ENCODE results near the gene NDUFAF2. TPM values are rescaled to one million over a fixed set of nuclear protein-coding genes. Genes with fewer than 3 reads are reported as not detected.
"Not testable (repeated sequence)": the region's sequence is repeated elsewhere in the genome, so short reads cannot be mapped to it uniquely, and the experiment has no call there.

NDUFAF2 gene
- total RNA-seq, 2 donors from 2014 or later, result 16.6 to 17.9 TPM

- intact Hi-C loops (cut with DNase I), result no loop called here
- no peak for DNase-seq (ENCODE audit: low spot score)
- TF ChIP-seq POLR2A (IDR thresholded peaks at IDR 0.05) (no peak), CTCF (IDR thresholded peaks at IDR 0.05) (no peak), POLR2AphosphoS5 (IDR thresholded peaks at IDR 0.05) (no peak)
- Histone ChIP-seq H3K27me3 (replicated peaks; ENCODE audit: insufficient read depth) (no peaks in the 10 kb centered on the region), H3K27ac (no peak overlapping the region), H3K9me3 (no peaks in the 10 kb centered on the region), H3K4me1 (replicated peaks) (no peaks in the 10 kb centered on the region), H3K36me3 (no peaks in the 10 kb centered on the region), H3K4me3 (no peak overlapping the region)
- 90% methylated on average over 2 of the region's 2 CpGs for WGBS
Observed at GRCh38 chr5:60980511-60980910, 35.5 kb downstream of the NDUFAF2 start.

- DNase-seq (ENCODE audit: low spot score); intact Hi-C loops (cut with DNase I); H3K27me3 ChIP-seq (replicated peaks; ENCODE audit: insufficient read depth); H3K27ac ChIP-seq; H3K36me3 ChIP-seq; H3K4me1 ChIP-seq (replicated peaks); H3K4me3 ChIP-seq; H3K9me3 ChIP-seq: not testable (repeated sequence)
- WGBS, result 94% methylated on average over 3 of the region's 3 CpGs
Observed at GRCh38 chr5:60982127-60982526, 37.1 kb downstream of the NDUFAF2 start.

DNA sequence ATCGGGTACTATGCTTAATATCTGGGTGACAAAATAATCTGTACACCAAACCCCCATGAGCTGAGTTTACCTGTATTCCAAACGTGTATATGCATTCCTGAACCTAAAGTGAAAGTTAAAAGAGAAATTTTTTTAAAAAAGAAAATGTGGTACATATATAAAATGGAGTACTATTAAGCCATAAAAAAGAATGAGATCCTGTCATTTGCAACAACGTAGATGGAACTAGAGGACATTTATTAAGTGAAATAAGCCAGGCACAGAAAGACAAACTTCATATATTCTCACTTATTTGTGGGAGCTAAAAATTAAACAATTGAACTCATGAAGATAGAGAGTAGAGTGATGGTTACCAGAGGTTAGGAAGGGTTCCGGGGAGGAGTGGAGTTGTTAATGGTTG, 44.8 kb downstream of the NDUFAF2 start:
- 87% methylated on average over 4 of the region's 4 CpGs for WGBS
- Histone ChIP-seq H3K27ac (no peak overlapping the region), H3K36me3 (no peaks in the 10 kb centered on the region), H3K4me3 (no peak overlapping the region), H3K4me1 (replicated peaks) (no peaks in the 10 kb centered on the region), H3K9me3 (no peaks in the 10 kb centered on the region), H3K27me3 (replicated peaks; ENCODE audit: insufficient read depth) (no peaks in the 10 kb centered on the region)
- intact Hi-C loops (cut with DNase I), result no loop called here
- no peak for DNase-seq (ENCODE audit: low spot score)
- TF ChIP-seq POLR2AphosphoS5 (IDR thresholded peaks at IDR 0.05) (no peak), CTCF (IDR thresholded peaks at IDR 0.05) (no peak), POLR2A (IDR thresholded peaks at IDR 0.05) (no peak)

GRCh38 chr5:60992871-60993270, 47.9 kb downstream of the NDUFAF2 start:
- no peak overlapping the region for H3K27ac ChIP-seq
- H3K36me3 ChIP-seq, result no peaks in the 10 kb centered on the region
- no peaks in the 10 kb centered on the region for H3K4me1 ChIP-seq (replicated peaks)
- TF ChIP-seq POLR2A (IDR thresholded peaks at IDR 0.05), result no peak
- no peak for TF ChIP-seq POLR2AphosphoS5 (IDR thresholded peaks at IDR 0.05)
- no peak for TF ChIP-seq CTCF (IDR thresholded peaks at IDR 0.05)
- H3K27me3 ChIP-seq (replicated peaks; ENCODE audit: insufficient read depth), result no peaks in the 10 kb centered on the region
- no peaks in the 10 kb centered on the region for H3K9me3 ChIP-seq
- H3K4me3 ChIP-seq, result no peak overlapping the region
- DNase-seq (ENCODE audit: low spot score), result no peak
- intact Hi-C loops (cut with DNase I), result no loop called here
- 96% methylated on average over 6 of the region's 6 CpGs for WGBS

- no peak for DNase-seq (ENCODE audit: low spot score)
- Histone ChIP-seq H3K4me3 (no peak overlapping the region), H3K4me1 (replicated peaks) (no peaks in the 10 kb centered on the region), H3K27me3 (replicated peaks; ENCODE audit: insufficient read depth) (no peaks in the 10 kb centered on the region), H3K36me3 (no peaks in the 10 kb centered on the region), H3K9me3 (no peaks in the 10 kb centered on the region), H3K27ac (no peak overlapping the region)
- intact Hi-C loops (cut with DNase I), result no loop called here
- WGBS, result 100% methylated on average over 2 of the region's 2 CpGs
- no peak for TF ChIP-seq POLR2A (IDR thresholded peaks at IDR 0.05)
- TF ChIP-seq POLR2AphosphoS5 (IDR thresholded peaks at IDR 0.05), result no peak
- TF ChIP-seq CTCF (IDR thresholded peaks at IDR 0.05), result no peak
Observed at GRCh38 chr5:60993425-60993824, 48.4 kb downstream of the NDUFAF2 start.

All from prostate gland (tissue), 2 donors.